ENCODE data around the gene SLC5A5.

SLC5A5 gene

GRCh38 chr19:17943274-17944221 lies 71.8 kb downstream of the SLC5A5 start:
- in situ Hi-C loops (cut with MboI; ENCODE audit: low sequenced_read_pairs, unreplicated experiment), result loop anchor here (25.0 kb wide), 1 partner anchor 119 kb away; no protein-coding TSS in a partner anchor
- DNase-seq (ENCODE audit: low spot score), result no peak
- TF ChIP-seq CTCF (IDR thresholded peaks at IDR 0.05; ENCODE audit: borderline replicate concordance, control extremely low read depth, extremely low read depth, insufficient read depth, missing control alignments), result no peak

DNA sequence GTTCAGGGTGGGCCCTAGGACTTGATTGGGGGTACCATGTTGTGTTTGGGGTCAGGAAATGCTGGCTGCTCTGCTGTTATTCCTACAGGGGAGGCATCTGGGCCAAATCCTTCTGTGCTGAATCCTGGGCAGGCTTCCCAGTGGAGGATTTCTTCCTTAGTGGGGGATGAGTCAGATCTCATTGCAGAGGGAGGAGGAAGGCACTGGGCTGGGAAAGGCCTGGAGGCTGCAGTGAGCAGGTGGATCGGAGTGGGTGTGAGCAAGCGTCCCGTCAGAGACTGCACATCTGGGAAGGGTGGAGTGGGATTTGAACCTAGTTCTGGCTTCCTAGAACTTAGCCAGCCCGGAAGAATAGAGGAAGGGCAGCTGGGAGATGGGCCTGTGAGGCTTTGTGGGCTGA lies 72.6 kb downstream of the SLC5A5 start:
- in situ Hi-C loops (cut with MboI; ENCODE audit: low sequenced_read_pairs, unreplicated experiment), result loop anchor here (25.0 kb wide), 1 partner anchor 118 kb away; no protein-coding TSS in a partner anchor
- no peak for TF ChIP-seq CTCF (IDR thresholded peaks at IDR 0.05; ENCODE audit: borderline replicate concordance, control extremely low read depth, extremely low read depth, insufficient read depth, missing control alignments)
- no peak for DNase-seq (ENCODE audit: low spot score)

All from GM13976 (cell line).